Epithelial cell of esophagus (primary cell): ENCODE data around the gene GPR37L1.
"Not testable (repeated sequence)": the region's sequence is repeated elsewhere in the genome, so short reads cannot be mapped to it uniquely, and the experiment has no call there.

Experiments
- DNase-seq: peaks from one replicate; pipeline ENCODE4 v3.0.0; 2010; ENCODE audit warnings: low read depth
- H3K4me3 ChIP-seq: 2 replicates; pipeline ENCODE4 v1.5.1; 2011; ENCODE audit warnings: mild to moderate bottlenecking, low read length, control low read depth
- CTCF ChIP-seq: IDR thresholded peaks from 2 replicates; pipeline ENCODE4 v1.5.1; 2011; ENCODE audit warnings: low read depth, mild to moderate bottlenecking, low read length, control low read depth, inconsistent platforms; ENCODE audit not compliant: insufficient read depth; ENCODE audit errors: missing control alignments

The GPR37L1 gene

DNA sequence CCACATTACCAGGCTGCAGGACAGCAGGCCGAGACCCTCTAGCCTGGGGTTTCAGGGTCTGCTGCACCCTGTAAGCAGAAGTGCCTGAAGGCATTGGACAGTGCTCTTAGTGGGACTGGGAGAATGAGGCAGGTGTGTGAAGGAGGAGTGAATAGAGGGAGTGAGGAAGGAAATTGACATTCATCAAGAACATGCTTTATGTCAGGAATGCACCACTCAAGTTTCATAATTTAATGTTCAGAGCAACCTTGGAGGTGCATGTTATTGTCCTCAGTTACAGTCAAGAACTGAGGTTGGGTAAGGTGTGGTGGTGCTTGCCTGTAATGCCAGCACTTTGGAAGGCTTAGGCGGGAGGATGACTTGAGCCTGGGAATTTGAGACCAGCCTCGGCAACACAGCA lies 11.7 kb upstream of the GPR37L1 start:
- DNase-seq = no peak
- TF ChIP-seq CTCF = no peak
- no peak overlapping the region for H3K4me3 ChIP-seq

GRCh38 chr1:202111589-202111988 lies 11.1 kb upstream of the GPR37L1 start:
- DNase-seq, H3K4me3 ChIP-seq: not testable (repeated sequence)

GRCh38 chr1:202112859-202113689 lies 9.6 kb upstream of the GPR37L1 start:
- no peak for DNase-seq
- no peak for TF ChIP-seq CTCF
- H3K4me3 ChIP-seq = no peak overlapping the region

- DNase-seq = no peak
- no peak overlapping the region for H3K4me3 ChIP-seq
- no peak for TF ChIP-seq CTCF
These were observed 8.9 kb upstream of the GPR37L1 start for GRCh38 chr1:202113690-202114300.

- no peak for TF ChIP-seq CTCF
- DNase-seq = no peak
- no peak overlapping the region for H3K4me3 ChIP-seq
These were observed 6.4 kb upstream of the GPR37L1 start for GRCh38 chr1:202116287-202116686.

- DNase-seq = no peak
- no peak for TF ChIP-seq CTCF
- no peak overlapping the region for H3K4me3 ChIP-seq
These were observed 4.8 kb upstream of the GPR37L1 start for GRCh38 chr1:202117898-202118371.

DNA sequence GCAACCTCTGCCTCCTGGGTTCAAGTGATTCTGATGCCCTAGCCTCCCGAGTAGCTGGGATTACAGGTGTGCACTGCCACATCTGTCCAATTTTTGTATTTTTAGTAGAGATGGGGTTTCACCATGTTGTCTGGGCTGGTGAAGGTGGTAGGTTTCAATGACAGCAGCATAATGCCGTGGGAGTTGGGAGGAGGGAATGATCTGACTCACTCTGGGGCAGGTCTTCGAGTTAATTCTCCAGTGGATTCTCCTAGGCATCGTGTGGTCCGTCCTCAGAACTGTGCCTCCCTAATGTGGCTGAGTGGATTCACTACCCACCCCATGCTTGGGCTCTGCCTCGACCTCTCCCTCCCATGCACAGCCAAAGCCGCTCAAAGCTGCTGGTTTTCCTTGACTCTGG lies 1.7 kb upstream of the GPR37L1 start:
- no peak for TF ChIP-seq CTCF
- no peak for DNase-seq
- no peak overlapping the region for H3K4me3 ChIP-seq
